GM23248 (cell line): ENCODE measurements around the gene PPP1R9A. TPM values are rescaled to one million over a fixed set of nuclear protein-coding genes. Genes with fewer than 3 reads are reported as not detected.

Source experiments
- DNase-seq: peaks from one replicate; pipeline ENCODE4 v3.0.0-alpha.2; 2015
- H2AFZ ChIP-seq: fragments of 200-600 bp; sonication (generic); 2 replicates; pipeline ENCODE4 v1.6.1; 2016; ENCODE audit warnings: antibody characterized with exemption
- H3F3A ChIP-seq: fragments of 200-600 bp; sonication (generic); 2 replicates; pipeline ENCODE4 v1.6.1; 2016; ENCODE audit warnings: mild to moderate bottlenecking, antibody characterized with exemption, mixed run types; ENCODE audit not compliant: insufficient read depth
- H3K27ac ChIP-seq: fragments of 200-600 bp; sonication (generic); 2 replicates; pipeline ENCODE4 v1.5.1; 2016; ENCODE audit warnings: mild to moderate bottlenecking
- H3K27me3 ChIP-seq: fragments of 200-600 bp; sonication (generic); replicated peaks from 2 replicates; pipeline ENCODE4 v1.6.1; 2016; ENCODE audit warnings: mild to moderate bottlenecking; ENCODE audit not compliant: insufficient read depth
- H3K36me3 ChIP-seq: fragments of 200-600 bp; sonication (generic); 2 replicates; pipeline ENCODE4 v1.6.1; 2016; ENCODE audit warnings: low read depth, mild to moderate bottlenecking
- H3K4me1 ChIP-seq: fragments of 200-600 bp; sonication (generic); 2 replicates; pipeline ENCODE4 v1.6.1; 2016; ENCODE audit warnings: mild to moderate bottlenecking; ENCODE audit not compliant: insufficient read depth
- H3K4me2 ChIP-seq: fragments of 200-600 bp; sonication (generic); one replicate; pipeline ENCODE4 v1.6.1; 2016; ENCODE audit warnings: mild to moderate bottlenecking; ENCODE audit not compliant: unreplicated experiment
- H3K4me3 ChIP-seq: fragments of 200-600 bp; sonication (generic); 2 replicates; pipeline ENCODE4 v1.5.1; 2016; ENCODE audit warnings: mild to moderate bottlenecking
- H3K79me2 ChIP-seq: fragments of 200-600 bp; sonication (generic); 2 replicates; pipeline ENCODE4 v1.6.1; 2016; ENCODE audit warnings: mild to moderate bottlenecking; ENCODE audit not compliant: insufficient read depth
- H3K9ac ChIP-seq: fragments of 200-600 bp; sonication (generic); 2 replicates; pipeline ENCODE4 v1.6.1; 2016; ENCODE audit warnings: mild to moderate bottlenecking
- H3K9me2 ChIP-seq: fragments of 200-600 bp; sonication (generic); 2 replicates; pipeline ENCODE4 v1.6.1; 2016; ENCODE audit warnings: mixed run types, mild to moderate bottlenecking, moderate library complexity; ENCODE audit not compliant: insufficient read depth
- H3K9me3 ChIP-seq: fragments of 200-600 bp; sonication (generic); one replicate; pipeline ENCODE4 v1.6.1; 2017; ENCODE audit warnings: low read depth
- H4K20me1 ChIP-seq: fragments of 200-600 bp; sonication (generic); 2 replicates; pipeline ENCODE4 v1.6.0; 2016; ENCODE audit not compliant: insufficient read depth
- EZH2 ChIP-seq: fragments of 200-600 bp; sonication (generic); IDR thresholded peaks from 2 replicates; pipeline ENCODE4 v1.6.1; 2018; ENCODE audit warnings: antibody characterized with exemption, mild to moderate bottlenecking; ENCODE audit not compliant: insufficient read depth, poor library complexity, severe bottlenecking
- EZH2phosphoT487 ChIP-seq: fragments of 200-600 bp; sonication (generic); IDR thresholded peaks from 2 replicates; pipeline ENCODE4 v1.6.1; 2018; ENCODE audit warnings: antibody characterized with exemption, moderate library complexity, mild to moderate bottlenecking, low read depth; ENCODE audit not compliant: insufficient read depth
- WGBS, 2 experiments: methylation state at CpG; one replicate each; pipeline ENCODE4 v1.1.6; 2015 to 2017; ENCODE audit warnings: low lambda C conversion rate in 2 of 2, low coverage in 1 of 2; ENCODE audit errors: missing lambda C conversion rate in 2 of 2; 5-methylcytosine and 5-hydroxymethylcytosine counted together
- in situ Hi-C: fragments of 300-500 bp; cut with MboI; formaldehyde crosslinking; loops from 2 replicates; pipeline ENCODE4 v1.15.0; 2020
- polyA plus RNA-seq: library from polyadenylated mRNA; unstranded; fragments of >200 nt; fragmentation: Nextera tagmentation; extraction: Ambion mirVana; gene quantifications from 2 replicates; pipeline ENCODE4 v1.2.1, GENCODE V29; 2016
- total RNA-seq: library from RNA; depleted of rRNA; stranded (reverse); fragments of >200 nt; shearing (Covaris generic); gene quantifications from 2 replicates; pipeline ENCODE4 v1.2.3, GENCODE V29; 2014

The PPP1R9A gene
- total and polyA plus RNA-seq, 2 experiments from 2014 or later = 0.03 TPM; not detected in 1

- Histone ChIP-seq H3K36me3 (no peaks in the 10 kb centered on the region), H3K79me2 (no peaks in the 10 kb centered on the region), H3F3A (no peaks in the 10 kb centered on the region), H3K9ac (no peak overlapping the region), H3K27ac (no peak overlapping the region), H3K4me1 (no peaks in the 10 kb centered on the region), H3K9me3 (no peaks in the 10 kb centered on the region), H3K27me3 (peaks cover 3% of the 10 kb centered on the region; the same call in 1 of the 2 replicates), H3K4me2 (no peak overlapping the region), H4K20me1 (no peaks in the 10 kb centered on the region), H3K9me2 (no peaks in the 10 kb centered on the region), H3K4me3 (no peak overlapping the region), H2AFZ (no peak overlapping the region)
- no peak for DNase-seq
- 37 to 50% methylated on average over 5 of the region's 5 CpGs for WGBS, 2 experiments
- in situ Hi-C loops = no loop called here
- TF ChIP-seq EZH2phosphoT487 (no peak), EZH2 (no peak)
Measured at GRCh38 chr7:94888551-94888950, 18.8 kb upstream of the PPP1R9A start.

GRCh38 chr7:94888995-94889523 is 18.3 kb upstream of the PPP1R9A start:
- in situ Hi-C loops = no loop called here
- Histone ChIP-seq H4K20me1 (no peaks in the 10 kb centered on the region), H3K36me3 (no peaks in the 10 kb centered on the region), H3K4me1 (no peaks in the 10 kb centered on the region), H3K79me2 (no peaks in the 10 kb centered on the region), H2AFZ (no peak overlapping the region), H3K4me3 (no peak overlapping the region), H3K9ac (no peak overlapping the region), H3K27ac (no peak overlapping the region), H3K4me2 (no peak overlapping the region), H3K9me2 (no peaks in the 10 kb centered on the region), H3K9me3 (no peaks in the 10 kb centered on the region), H3F3A (no peaks in the 10 kb centered on the region), H3K27me3 (0 out of 2 replicates have a peak, but pooled peaks cover 3% of the 10 kb centered on the region)
- TF ChIP-seq EZH2phosphoT487 (no peak), EZH2 (no peak)
- 43 to 45% methylated on average over 2 of the region's 2 CpGs for WGBS, 2 experiments
- no peak for DNase-seq

- Histone ChIP-seq H3K4me3 (no peak overlapping the region), H3K4me2 (no peak overlapping the region), H3K27ac (no peak overlapping the region), H3K27me3 (0 out of 2 replicates have a peak, but pooled peaks cover under 1% of the 10 kb centered on the region), H3K36me3 (no peaks in the 10 kb centered on the region), H3K9me3 (no peaks in the 10 kb centered on the region), H3K9me2 (no peaks in the 10 kb centered on the region), H3K79me2 (no peaks in the 10 kb centered on the region), H3K9ac (no peak overlapping the region), H2AFZ (no peak overlapping the region), H4K20me1 (no peaks in the 10 kb centered on the region), H3F3A (no peaks in the 10 kb centered on the region), H3K4me1 (no peaks in the 10 kb centered on the region)
- no peak for TF ChIP-seq EZH2phosphoT487
- TF ChIP-seq EZH2 = no peak
- WGBS, 2 experiments = 32 to 33% methylated on average over 2 of the region's 2 CpGs
- no peak for DNase-seq
- in situ Hi-C loops = no loop called here
Measured at GRCh38 chr7:94890216-94890615, 17.2 kb upstream of the PPP1R9A start.

GRCh38 chr7:94893661-94894060 is 13.7 kb upstream of the PPP1R9A start:
- DNase-seq = no peak
- Histone ChIP-seq H3K9me3 (no peaks in the 10 kb centered on the region), H2AFZ (no peak overlapping the region), H4K20me1 (no peaks in the 10 kb centered on the region), H3K4me1 (no peaks in the 10 kb centered on the region), H3K4me2 (no peak overlapping the region), H3F3A (no peaks in the 10 kb centered on the region), H3K9ac (no peak overlapping the region), H3K36me3 (no peaks in the 10 kb centered on the region), H3K79me2 (no peaks in the 10 kb centered on the region), H3K27ac (no peak overlapping the region), H3K27me3 (peaks cover 13% of the 10 kb centered on the region; the same call in 1 of the 2 replicates), H3K9me2 (no peaks in the 10 kb centered on the region), H3K4me3 (no peak overlapping the region)
- in situ Hi-C loops = no loop called here
- TF ChIP-seq EZH2phosphoT487 (no peak), EZH2 (no peak)
- WGBS, 2 experiments = 36 to 50% methylated on average over 6 of the region's 6 CpGs
